Activated naive CD4-positive, alpha-beta T cell (primary cell): ENCODE data around the gene SELENOH.
A peak's percentile ranks its signal among the peaks of the same experiment; 100 is the strongest.
"Not testable (repeated sequence)": the region's sequence is repeated elsewhere in the genome, so short reads cannot be mapped to it uniquely, and the experiment has no call there.

Experiments used
- DNase-seq, 4 experiments: peaks; one replicate each; lab custom pipeline; 2025; lab: John Stamatoyannopoulos, UW

SELENOH gene, protein sequence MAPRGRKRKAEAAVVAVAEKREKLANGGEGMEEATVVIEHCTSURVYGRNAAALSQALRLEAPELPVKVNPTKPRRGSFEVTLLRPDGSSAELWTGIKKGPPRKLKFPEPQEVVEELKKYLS

DNA sequence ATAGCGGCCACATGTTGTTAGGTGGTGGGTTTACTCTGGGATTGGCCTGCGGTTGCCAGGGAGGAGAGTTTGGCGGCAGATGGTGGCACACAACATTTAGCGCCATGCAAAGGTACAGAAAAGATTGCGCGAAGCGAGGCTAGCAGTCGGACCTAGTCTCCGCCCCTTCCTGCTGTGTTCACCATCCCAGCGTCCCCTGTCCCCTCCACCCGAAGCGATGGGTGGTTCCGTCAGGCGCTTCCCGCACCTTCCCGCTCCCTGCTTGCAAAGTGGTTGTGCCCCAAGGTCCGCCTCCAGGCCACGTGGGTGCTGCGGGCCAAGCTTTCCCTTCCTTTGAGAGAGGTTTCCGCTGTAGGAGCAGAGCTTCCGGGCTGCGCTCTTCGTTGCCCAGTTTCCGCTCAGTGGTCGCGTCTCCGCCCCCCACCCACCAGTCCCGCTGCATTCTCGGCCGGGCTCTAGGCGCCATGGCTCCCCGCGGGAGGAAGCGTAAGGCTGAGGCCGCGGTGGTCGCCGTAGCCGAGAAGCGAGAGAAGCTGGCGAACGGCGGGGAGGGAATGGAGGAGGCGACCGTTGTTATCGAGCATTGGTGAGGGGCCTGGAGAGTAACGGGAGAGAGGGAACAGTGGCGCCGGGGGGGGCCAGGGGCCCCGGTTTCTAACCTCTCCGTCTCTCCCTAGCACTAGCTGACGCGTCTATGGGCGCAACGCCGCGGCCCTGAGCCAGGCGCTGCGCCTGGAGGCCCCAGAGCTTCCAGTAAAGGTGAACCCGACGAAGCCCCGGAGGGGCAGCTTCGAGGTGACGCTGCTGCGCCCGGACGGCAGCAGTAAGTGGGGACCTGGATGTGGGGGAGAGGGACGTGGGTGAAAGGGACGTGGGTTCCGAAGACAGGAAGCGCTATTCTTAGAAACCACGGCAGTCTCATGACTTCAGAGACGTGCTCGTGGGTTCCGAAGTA lies at the start of gene SELENOH:
Gene SELENOH (plus strand): TSS at position 360 of the 955 bp plus-strand sequence. CDS start 105 bp downstream, at position 465.
- DNase-seq: peak; percentile 84 to 86 (median 85)

DNA sequence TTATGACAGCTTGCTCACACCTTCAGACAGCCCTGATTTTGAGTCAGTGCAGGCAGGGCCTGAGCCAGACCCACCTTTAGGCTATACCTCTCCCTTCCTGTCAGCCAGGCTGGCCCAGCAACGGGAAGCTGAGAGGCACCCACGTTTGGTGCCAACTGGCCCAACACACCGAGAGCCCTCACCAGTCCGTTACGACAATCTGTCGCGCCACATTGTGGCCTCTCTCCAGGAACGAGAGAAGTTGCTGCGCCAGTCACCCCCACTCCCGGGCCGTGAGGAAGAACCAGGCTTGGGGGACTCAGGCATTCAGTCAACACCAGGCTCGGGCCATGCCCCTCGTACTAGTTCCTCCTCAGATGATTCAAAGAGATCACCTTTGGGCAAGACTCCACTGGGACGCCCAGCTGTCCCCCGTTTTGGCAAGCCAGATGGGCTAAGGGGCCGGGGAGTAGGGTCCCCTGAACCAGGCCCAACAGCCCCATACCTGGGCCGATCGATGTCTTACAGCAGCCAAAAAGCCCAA lies 42.4 kb upstream of the SELENOH start:
- no peak for DNase-seq

DNA sequence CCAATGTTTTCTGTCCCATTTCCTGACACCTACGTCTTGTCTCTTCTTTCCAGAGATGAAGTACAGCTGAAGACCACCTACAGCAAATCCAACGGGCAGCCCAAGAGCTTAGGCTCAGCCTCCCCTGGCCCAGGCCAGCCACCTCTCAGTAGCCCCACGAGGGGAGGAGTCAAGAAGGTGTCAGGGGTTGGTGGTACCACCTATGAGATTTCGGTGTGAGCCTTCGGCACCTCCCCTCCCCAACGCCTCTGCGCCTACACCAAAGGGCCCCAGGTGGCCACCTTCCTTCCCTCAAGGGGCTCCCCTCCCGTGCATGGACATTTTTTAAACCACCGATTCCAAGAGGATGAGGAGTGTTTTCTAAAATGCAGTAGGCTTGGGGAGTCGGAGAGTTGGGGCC lies 41.5 kb upstream of the SELENOH start:
- no peak for DNase-seq

DNA sequence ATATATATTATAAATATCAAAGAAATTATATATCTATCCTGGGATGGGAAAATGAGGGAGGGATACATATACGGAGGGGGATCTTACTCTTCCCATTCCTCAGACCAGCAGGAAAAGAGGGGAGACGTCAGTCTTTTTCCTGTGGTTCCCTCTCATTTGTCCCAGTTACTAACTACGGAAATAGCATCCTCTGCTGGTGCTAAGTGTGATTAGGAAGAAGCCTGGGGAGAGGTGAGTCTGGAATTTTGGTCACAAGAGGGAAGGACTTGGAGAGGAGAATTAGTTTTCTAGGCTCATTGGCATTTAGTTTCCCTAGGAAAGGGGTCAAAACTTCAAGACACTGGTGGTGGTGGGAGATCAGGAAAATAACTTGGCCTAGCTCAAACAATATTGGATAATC lies 40.9 kb upstream of the SELENOH start:
- no peak for DNase-seq

DNA sequence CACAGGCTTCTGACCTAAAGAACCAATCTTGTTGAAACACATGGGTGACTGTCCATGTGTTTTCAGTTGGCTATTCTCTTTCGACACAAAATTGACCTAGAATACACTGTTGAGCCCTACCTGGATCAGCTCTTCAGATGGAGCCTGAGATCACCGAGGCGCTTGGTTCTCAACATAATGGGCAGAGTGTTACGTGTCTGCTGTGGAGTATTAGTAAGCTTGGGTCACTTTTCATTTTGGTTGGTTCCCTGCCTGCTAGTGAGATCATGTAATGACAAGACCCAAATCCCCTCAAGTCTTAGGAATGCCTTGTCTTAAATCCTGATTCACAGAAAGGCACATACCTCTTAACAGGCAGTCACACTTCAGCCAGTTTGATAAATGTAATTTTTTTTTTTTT lies 38.0 kb upstream of the SELENOH start:
- no peak for DNase-seq

DNA sequence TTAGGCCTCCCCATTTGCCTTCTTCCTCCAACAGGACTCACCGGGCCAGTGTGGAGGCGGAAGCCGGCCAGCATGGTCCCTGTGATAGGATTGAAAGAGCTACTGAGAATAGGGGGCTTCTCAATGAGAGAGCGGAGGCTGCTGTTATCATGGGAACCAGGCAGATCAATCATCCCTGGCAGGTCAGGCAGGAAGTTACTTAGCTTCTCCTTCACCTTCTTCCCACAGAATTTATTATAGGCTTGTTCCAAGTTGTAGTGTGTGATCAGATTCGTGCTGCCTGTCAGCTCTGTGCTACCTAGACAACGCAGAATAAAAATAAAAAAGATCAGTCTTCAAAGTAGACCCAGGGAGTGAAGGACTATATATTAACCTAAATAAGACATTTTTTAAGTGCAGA lies 36.4 kb upstream of the SELENOH start:
- no peak for DNase-seq

DNA sequence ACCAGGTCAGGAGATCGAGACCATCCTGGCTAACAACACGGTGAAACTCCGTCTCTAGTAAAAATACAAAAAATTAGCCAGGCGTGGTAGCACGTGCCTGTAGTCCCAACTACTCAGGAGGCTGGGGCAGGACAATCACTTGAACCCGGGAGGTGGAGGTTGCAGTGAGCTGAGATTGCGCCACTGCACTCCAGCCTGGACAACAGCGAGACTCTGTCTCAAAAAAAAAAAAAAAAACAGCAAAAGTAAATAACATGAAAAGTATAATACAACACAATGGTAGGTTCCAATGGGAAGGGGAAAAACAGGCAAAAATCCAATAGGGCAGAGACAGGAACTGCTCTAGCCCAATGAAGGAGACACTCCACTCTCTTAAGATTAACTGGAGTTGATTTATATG lies 35.9 kb upstream of the SELENOH start:
- not testable (repeated sequence) for DNase-seq

DNA sequence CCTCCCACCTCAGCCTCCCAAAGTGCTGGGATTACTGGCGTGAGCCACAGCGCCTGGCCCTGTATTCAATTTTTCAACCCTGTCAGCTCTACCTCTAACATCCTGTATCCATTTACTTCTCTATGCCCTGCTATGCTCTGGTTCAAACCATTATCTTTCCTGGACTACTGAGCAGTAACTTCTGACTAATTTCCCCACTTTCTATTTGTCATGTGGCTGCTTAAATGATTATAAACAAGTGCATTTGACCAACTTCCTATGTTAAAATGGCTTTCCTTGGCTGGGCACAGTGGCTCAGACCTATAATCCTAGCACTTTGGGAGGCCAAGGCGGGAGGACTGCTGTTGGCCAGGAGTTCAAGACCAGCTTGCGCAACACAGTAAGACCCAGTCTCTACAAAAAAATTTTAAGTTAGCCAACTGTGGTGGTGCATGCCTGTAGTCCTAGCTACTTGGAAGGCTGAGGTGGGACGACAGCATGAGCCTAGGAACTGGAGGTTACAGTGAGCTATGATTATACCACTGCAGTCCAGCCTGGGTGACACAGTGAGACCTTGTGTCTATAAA lies 31.4 kb upstream of the SELENOH start:
- no peak for DNase-seq

DNA sequence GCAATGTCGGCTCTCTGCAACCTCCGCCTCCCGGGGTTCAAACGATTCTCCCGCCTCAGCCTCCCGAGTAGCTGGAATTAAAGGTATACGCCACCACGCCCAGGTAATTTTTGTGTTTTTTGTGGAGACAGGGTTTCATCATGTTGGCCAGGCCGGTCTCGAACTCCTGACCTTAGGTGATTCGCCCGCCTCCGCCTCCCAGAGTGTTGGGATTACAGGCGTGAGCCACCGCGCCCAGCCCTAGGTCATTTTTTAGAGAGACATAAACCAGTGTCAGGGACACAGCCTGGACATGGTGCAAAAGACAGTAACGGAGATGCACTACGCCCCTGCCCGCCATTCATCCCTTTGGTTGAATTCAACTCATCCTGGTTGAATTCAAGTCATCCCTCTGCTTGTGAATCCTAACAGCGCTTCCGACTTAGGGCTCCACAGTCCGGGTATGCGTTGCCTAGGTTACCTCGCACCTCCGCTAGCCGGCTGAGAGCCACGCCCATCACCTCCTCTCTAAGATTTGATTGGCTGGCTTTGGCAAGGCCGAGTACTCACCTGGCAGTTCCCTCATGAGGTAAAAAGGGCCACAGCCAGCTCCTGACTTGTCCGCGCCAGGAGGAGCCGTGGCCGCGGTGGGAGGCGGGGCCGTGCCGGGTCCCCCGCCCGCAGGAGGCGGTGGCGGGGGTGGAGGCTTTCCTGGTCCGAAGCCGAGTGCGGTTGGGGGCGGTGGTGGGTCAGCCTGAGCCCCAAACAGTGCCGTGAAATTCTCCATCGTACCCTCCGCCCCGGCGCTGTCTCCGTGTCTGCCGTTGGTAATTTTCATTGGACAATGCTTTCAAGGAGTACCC lies 29.7 kb upstream of the SELENOH start, which contains the start of gene MED19:
Gene MED19 (minus strand): TSS at position 802 of the 842 bp plus-strand sequence. CDS start 36 bp downstream, at position 766.
- DNase-seq: peak; percentile 43 to 67 (median 62)

DNA sequence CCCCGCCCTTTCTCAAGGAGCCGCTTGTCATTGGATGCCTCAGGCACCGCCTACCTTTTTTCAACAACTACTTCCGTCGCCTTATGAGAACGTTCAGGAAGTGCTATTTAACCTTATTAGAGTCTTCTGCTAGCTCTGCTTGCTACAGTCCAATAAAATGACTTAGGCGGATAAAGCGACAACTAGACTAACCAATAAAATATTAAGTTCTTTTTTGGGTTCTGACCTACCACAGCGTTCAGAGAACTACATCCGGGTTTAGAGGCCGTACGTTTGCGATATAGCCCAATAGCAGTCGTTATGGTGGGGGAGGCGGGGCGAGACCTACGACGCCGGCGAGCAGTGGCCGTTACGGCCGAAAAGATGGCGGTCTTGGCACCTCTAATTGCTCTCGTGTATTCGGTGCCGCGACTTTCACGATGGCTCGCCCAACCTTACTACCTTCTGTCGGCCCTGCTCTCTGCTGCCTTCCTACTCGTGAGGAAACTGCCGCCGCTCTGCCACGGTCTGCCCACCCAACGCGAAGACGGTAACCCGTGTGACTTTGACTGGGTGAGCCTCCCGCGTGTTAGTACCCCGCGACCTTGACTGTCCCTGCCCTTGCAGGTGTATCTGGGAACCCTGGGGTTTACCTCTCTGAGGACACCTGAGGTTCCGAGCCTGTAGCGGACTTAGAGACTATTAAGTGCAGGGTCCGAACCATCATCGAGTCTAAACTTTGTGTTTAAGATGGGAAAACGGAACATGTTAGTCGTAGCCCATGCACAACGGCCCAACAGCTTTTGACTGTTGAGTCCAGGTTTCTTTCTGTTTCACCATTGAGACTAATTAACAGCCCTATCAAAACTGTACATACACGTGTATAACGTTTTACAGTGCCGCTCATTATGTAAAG lies 28.8 kb upstream of the SELENOH start, which contains the start of gene TMX2:
Gene TMX2 (plus strand): TSS at position 338 of the 895 bp plus-strand sequence. CDS start 26 bp downstream, at position 364.
- DNase-seq: peak; percentile 62 to 80 (median 70)

DNA sequence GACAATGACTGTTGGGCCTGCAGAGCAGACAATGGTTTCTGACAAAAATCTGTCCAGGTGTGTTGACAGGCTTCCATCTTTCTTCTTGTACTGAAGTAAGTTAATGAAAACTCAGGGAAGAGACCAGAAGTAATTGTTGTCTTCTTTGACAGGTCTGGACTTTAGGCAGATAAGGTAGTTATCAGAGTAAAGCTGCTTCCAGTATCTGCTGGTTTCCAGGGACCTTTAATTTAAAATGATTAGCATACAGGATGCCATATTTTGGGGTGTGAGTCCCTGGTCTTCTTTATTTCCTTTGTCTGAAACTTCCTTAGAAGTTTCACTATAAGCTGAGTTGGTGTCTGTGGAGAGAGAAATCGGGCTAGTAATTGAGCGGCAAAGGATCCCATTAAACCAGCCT lies 27.5 kb upstream of the SELENOH start:
- no peak for DNase-seq

DNA sequence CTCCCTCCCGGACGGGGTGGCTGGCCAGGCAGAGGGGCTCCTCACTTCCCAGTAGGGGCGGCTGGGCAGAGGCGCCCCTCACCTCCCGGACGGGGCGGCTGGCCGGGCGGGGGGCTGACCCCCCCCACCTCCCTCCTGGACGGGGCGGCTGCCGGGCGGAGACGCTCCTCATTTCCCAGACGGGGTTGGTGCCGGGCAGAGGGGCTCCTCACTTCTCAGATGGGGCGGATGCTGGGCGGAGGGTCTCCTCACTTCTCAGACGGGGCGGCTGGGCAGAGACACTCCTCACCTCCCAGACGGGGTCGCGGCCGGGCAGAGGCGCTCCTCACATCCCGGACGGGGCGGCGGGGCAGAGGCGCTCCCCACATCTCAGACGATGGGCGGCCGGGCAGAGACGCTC lies 24.6 kb upstream of the SELENOH start:
- not testable (repeated sequence) for DNase-seq

DNA sequence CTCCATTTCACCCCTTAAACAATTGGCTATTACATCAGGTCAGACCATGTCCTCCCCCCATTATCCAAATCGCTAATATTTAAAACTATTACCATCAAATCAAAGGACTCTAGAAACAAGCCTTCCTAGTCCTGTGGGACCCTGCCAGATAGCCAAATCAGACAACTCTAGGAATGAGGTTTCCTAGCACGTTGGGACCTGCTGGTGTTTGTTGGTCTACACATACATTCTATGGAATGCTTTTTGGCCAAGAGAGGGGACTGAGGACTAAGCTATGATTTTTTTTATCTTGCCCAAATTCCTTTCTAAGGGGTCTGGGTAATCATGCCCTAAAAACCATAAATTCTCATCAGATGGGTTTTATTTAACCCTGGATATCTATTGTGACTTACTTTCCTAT lies 14.1 kb upstream of the SELENOH start:
- DNase-seq: no peak

DNA sequence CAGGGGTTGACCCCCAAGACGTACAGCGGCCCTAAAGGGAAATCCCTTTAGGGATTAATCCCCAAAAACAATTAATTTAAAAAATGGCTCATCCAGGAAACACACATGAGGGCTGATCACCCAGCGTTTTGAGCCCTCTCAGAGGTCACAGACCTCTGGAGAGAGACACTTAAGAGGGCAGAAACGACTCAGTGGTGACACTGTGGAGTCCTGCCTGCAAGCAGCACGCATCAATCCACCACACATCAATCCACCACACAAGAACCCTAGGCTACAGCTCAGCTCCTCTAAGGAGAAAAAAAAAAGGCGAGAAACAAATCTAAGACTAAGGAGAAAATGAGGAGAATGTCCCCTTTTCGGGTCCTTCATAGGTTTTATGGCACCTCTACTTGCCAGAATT lies 12.5 kb upstream of the SELENOH start:
- DNase-seq: no peak

DNA sequence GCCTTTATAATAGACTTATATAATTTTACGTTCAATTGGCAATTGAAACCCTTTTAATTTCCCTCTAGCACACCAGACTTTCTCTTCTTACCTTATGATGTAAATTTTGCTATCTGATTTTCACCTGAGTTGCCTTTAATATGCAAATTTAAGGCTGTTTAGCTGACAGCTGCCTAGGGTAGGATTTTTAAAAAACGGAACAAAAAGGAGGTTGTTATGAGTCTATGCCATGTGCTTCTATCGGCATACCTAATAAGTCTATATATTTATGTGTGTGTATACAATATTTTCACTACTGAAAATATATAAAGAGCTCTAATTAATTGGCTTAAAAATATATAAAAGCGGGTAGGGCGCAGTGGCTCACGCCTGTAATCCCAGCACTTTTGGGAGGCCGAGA lies 11.8 kb upstream of the SELENOH start:
- no peak for DNase-seq

DNA sequence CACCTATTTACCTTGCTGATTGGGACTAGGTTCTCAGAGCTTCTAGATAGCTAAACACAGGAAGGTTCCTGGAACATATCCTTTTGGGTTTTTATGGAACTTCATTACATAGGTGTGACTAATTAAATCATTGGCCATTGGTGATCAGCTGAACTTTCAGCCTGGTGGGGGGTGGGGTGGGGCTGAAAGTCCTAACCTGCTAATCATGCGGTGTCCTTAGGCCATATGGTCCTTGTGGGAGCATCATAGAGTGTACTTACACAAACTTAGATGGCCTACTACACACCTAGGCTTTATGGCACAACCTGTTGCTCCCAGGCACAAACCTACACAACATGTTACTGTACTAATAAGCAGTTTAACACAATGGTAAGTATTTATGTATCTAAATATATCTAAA lies 8.6 kb upstream of the SELENOH start:
- DNase-seq: no peak

DNA sequence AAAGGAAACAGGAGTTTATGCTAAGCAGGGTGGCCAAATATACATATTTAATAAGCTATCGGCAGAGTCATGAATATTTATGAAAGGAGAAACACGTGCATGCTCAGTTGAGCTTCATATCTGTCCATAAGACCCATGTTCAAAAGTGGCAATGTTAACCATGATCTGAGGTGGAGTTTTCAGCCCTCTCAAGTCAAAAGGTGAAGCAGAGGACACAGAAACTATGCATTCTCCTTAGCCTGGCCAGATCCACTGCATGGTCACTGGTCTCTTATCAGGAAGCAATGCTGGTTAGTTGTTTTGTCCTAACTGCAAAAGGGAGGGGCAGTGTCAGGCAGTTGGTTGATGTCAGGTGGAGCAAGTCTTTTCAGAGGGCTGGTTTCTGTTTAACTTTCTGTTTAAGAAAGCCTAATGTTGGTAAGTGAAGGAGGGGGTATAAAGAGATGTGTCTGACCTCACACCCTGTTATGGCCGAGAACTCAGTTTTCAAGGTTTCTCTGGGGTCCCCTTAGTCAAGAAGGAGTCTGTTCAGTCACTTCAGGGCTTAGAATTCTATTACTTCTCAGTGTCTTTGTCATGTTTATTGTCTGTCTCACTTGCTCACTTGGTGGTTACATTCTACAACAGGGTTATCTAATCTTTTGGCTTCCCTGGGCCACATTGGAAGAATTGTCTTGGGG lies 5.5 kb upstream of the SELENOH start:
- DNase-seq: no peak

DNA sequence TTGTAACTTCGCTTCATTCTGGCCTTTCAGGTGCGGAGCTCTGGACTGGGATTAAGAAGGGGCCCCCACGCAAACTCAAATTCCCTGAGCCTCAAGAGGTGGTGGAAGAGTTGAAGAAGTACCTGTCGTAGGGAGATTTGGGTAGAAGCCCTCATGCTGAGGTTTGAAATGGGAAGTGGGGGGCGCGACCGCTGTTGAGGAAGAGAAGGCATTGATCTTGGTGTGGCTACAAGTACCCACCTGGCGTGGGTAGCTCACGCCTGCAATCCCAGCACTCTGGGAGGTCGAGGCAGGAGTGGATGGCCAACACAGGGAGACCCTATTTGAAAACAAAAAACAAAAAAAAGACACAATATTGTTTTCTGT lies 779 bp downstream of the SELENOH start:
- no peak for DNase-seq

DNA sequence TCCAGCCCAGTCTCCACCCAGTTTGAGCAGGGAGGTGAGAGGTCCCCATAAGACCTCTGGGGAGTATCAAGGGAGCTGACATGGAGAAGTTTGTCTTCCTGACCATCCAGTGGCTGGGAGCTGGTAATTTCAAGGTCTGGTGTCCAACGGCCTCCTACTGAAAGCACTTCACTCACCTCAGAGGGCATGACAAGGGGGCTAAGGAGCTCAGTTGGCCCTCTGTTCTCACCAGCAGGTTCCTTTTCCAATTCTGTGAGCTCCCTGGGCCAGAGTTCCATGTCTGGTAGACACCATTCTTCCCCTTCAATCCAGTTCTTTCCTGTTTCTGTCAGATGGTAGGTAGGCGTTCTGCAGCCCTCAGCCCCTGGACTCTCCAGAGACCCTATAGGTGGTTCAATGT lies 3.1 kb downstream of the SELENOH start:
- DNase-seq: no peak

DNA sequence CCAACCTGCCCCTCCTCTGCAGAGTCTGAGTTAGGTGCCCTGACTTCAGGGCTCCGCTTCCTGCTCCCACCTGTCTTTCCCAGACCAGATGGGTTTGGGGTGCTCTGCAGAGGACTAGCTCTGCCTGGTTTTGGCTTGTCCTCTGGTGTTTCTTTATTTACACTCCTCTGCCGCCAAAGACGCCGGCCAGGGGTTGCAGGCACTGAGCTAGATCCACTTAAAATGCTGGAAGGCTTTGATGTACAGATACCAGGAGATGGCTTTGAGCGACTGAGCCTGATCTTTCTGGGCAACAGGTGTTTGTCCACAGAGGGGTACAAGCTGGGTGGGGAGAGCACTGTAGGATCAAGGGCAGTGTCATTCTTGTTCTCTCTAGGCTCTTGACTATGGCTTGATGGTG lies 3.9 kb downstream of the SELENOH start:
- DNase-seq: no peak
